ENCODE results near the gene ATP11A.

GRCh38 chr13:112800057-112800456 is 110.2 kb downstream of the ATP11A start:
- TF ChIP-seq CTCF (conservative IDR thresholded peaks at IDR 0.05; ENCODE audit: low read depth, low read length) (no peak), EZH2 (IDR thresholded peaks at IDR 0.05; ENCODE audit: low read length, unreplicated experiment) (no peak)
